HEK293T (cell line): ENCODE measurements around the gene CYB5A.

Source experiments
- ARNT ChIP-seq: fragments of 450-650 bp; IDR thresholded peaks from 2 replicates; pipeline ENCODE4 v1.6.1; 2017; ENCODE audit warnings: mild to moderate bottlenecking
- BHLHE40 ChIP-seq: fragments of 450-650 bp; IDR thresholded peaks from 2 replicates; pipeline ENCODE4 v1.6.1; 2016; ENCODE audit warnings: mild to moderate bottlenecking, moderate library complexity, borderline replicate concordance
- ELF4 ChIP-seq: fragments of 450-650 bp; IDR thresholded peaks from 2 replicates; pipeline ENCODE4 v1.6.1; 2017; ENCODE audit warnings: antibody characterized with exemption
- FOXA1 ChIP-seq: fragments of 450-650 bp; IDR thresholded peaks from 2 replicates; pipeline ENCODE4 v1.6.1; 2016; ENCODE audit warnings: mild to moderate bottlenecking
- FOXK2 ChIP-seq: fragments of 450-650 bp; IDR thresholded peaks from 2 replicates; pipeline ENCODE4 v1.6.1; 2016; ENCODE audit warnings: mild to moderate bottlenecking
- FOXM1 ChIP-seq: fragments of 450-650 bp; IDR thresholded peaks from 2 replicates; pipeline ENCODE4 v1.6.1; 2017; ENCODE audit warnings: mild to moderate bottlenecking, borderline replicate concordance
- HDGF ChIP-seq: fragments of 450-650 bp; IDR thresholded peaks from 2 replicates; pipeline ENCODE4 v1.6.1; 2017; ENCODE audit warnings: antibody characterized with exemption, borderline replicate concordance
- L3MBTL2 ChIP-seq: fragments of 450-650 bp; conservative IDR thresholded peaks from 2 replicates; pipeline ENCODE4 v1.6.1; 2016; ENCODE audit warnings: mild to moderate bottlenecking
- SP1 ChIP-seq: fragments of 450-650 bp; IDR thresholded peaks from 2 replicates; pipeline ENCODE4 v1.6.1; 2017
- SUZ12 ChIP-seq: fragments of 450-650 bp; IDR thresholded peaks from 2 replicates; pipeline ENCODE4 v1.6.1; 2016; ENCODE audit warnings: mild to moderate bottlenecking
- ZNF384 ChIP-seq: fragments of 450-650 bp; IDR thresholded peaks from 2 replicates; pipeline ENCODE4 v1.6.1; 2016
- TF ChIP-seq, protein P1 (sequence below): fragments of 450-650 bp; IDR thresholded peaks from 2 replicates; pipeline ENCODE4 v1.6.1; 2016

- TF ChIP-seq BHLHE40 (no peak), SP1 (no peak), FOXK2 (no peak), FOXM1 (no peak), ELF4 (no peak), L3MBTL2 (no peak), SUZ12 (no peak), ARNT (no peak), HDGF (no peak), FOXA1 (no peak), ZNF384 (no peak)
- TF ChIP-seq, protein P1, sequence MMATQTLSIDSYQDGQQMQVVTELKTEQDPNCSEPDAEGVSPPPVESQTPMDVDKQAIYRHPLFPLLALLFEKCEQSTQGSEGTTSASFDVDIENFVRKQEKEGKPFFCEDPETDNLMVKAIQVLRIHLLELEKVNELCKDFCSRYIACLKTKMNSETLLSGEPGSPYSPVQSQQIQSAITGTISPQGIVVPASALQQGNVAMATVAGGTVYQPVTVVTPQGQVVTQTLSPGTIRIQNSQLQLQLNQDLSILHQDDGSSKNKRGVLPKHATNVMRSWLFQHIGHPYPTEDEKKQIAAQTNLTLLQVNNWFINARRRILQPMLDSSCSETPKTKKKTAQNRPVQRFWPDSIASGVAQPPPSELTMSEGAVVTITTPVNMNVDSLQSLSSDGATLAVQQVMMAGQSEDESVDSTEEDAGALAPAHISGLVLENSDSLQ, result no peak
These were observed 15.2 kb downstream of the CYB5A start for GRCh38 chr18:74276609-74277008.
